Measurements from ENCODE around the gene SLC9C1. TPM values are rescaled to one million over a fixed set of nuclear protein-coding genes. Genes with fewer than 3 reads are reported as not detected.

Gene SLC9C1
- total RNA-seq, 4 donors from 2014 or later = not detected

GRCh38 chr3:112141293-112141692, 152.7 kb downstream of the SLC9C1 start:
- Histone ChIP-seq H3K9me3 (peaks cover 0 to 8% of the 10 kb centered on the region in 2 donors), H3K27me3 (no peaks in the 10 kb centered on the region), H3K4me1 (peaks cover 0 to 5% (median 0%) of the 10 kb centered on the region in 4 donors), H3K27ac (no peak overlapping the region), H3K36me3 (no peaks in the 10 kb centered on the region), H3K4me3 (no peak overlapping the region)
- in situ Hi-C loops (cut with MboI; ENCODE audit: low pct_ligation_motif_present in 1 of 4, low pct_unique_long_range_greater_than_20kb in 1 of 4, low sequenced_read_pairs in 3 of 4) (loop anchor here in 2 of 4 donors (25.0 kb wide), 1 partner anchor 371 kb away; no protein-coding TSS in a partner anchor), intact Hi-C loops (cut with DNase I; ENCODE audit: low total_unique reads) (no loop called here)
- WGBS, 2 donors (ENCODE audit: low coverage in 1 of 2) = 72 to 80% methylated on average over 2 of the region's 2 CpGs
- DNase-seq = no peak
- TF ChIP-seq CTCF (IDR thresholded peaks at IDR 0.05) = no peak

GRCh38 chr3:112140584-112140983, 153.4 kb downstream of the SLC9C1 start:
- intact Hi-C loops (cut with DNase I; ENCODE audit: low total_unique reads) = no loop called here
- no peaks in the 10 kb centered on the region for H3K27me3 ChIP-seq
- TF ChIP-seq EP300 (IDR thresholded peaks at IDR 0.05; ENCODE audit: low read depth) (no peak), POLR2A (IDR thresholded peaks at IDR 0.05) (no peak), CTCF (IDR thresholded peaks at IDR 0.05) (no peak), POLR2AphosphoS5 (IDR thresholded peaks at IDR 0.05) (no peak)
- in situ Hi-C loops (cut with MboI; ENCODE audit: low pct_ligation_motif_present in 1 of 4, low pct_unique_long_range_greater_than_20kb in 1 of 4, low sequenced_read_pairs in 3 of 4) = loop anchor here in 2 of 4 donors (25.0 kb wide), 1 partner anchor 372 kb away; no protein-coding TSS in a partner anchor
- H3K27ac ChIP-seq = no peak overlapping the region
- no peaks in the 10 kb centered on the region for H3K36me3 ChIP-seq
- DNase-seq = no peak
- H3K4me3 ChIP-seq = no peak overlapping the region
- peaks cover 0 to 8% of the 10 kb centered on the region in 2 donors for H3K9me3 ChIP-seq
- peaks cover 0 to 5% (median 0%) of the 10 kb centered on the region in 4 donors for H3K4me1 ChIP-seq
- 85 to 88% methylated on average over 1 of the region's 1 CpG for WGBS, 2 donors (ENCODE audit: low coverage in 1 of 2)

- Histone ChIP-seq H3K4me1 (peaks cover 0 to 5% (median 0%) of the 10 kb centered on the region in 4 donors), H3K27ac (no peak overlapping the region), H3K9me3 (no peaks in the 10 kb centered on the region), H3K4me3 (no peak overlapping the region), H3K36me3 (no peaks in the 10 kb centered on the region), H3K27me3 (no peaks in the 10 kb centered on the region)
- intact Hi-C loops (cut with DNase I; ENCODE audit: low total_unique reads) = no loop called here
- no peak for DNase-seq
- in situ Hi-C loops (cut with MboI; ENCODE audit: low pct_ligation_motif_present in 1 of 4, low pct_unique_long_range_greater_than_20kb in 1 of 4, low sequenced_read_pairs in 3 of 4) = loop anchor here in 2 of 4 donors (25.0 kb wide), 1 partner anchor 374 kb away; no protein-coding TSS in a partner anchor
- TF ChIP-seq CTCF (IDR thresholded peaks at IDR 0.05) (no peak), POLR2AphosphoS5 (IDR thresholded peaks at IDR 0.05) (no peak), EP300 (IDR thresholded peaks at IDR 0.05; ENCODE audit: low read depth) (no peak)
- WGBS, 2 donors (ENCODE audit: low coverage in 1 of 2) = 60 to 64% methylated on average over 1 of the region's 1 CpG
These were observed 155.6 kb downstream of the SLC9C1 start for GRCh38 chr3:112138219-112138969.

GRCh38 chr3:112137781-112138180, 156.2 kb downstream of the SLC9C1 start:
- WGBS, 2 donors (ENCODE audit: low coverage in 1 of 2) = 43 to 45% methylated on average over 4 of the region's 4 CpGs
- DNase-seq = no peak
- intact Hi-C loops (cut with DNase I; ENCODE audit: low total_unique reads) = no loop called here
- Histone ChIP-seq H3K27ac (no peak overlapping the region), H3K9me3 (no peaks in the 10 kb centered on the region), H3K4me1 (peaks cover 0 to 5% (median 0%) of the 10 kb centered on the region in 4 donors), H3K36me3 (no peaks in the 10 kb centered on the region), H3K4me3 (no peak overlapping the region), H3K27me3 (no peaks in the 10 kb centered on the region)
- in situ Hi-C loops (cut with MboI; ENCODE audit: low pct_ligation_motif_present in 1 of 4, low pct_unique_long_range_greater_than_20kb in 1 of 4, low sequenced_read_pairs in 3 of 4) = loop anchor here in 2 of 4 donors (25.0 kb wide), 1 partner anchor 375 kb away; no protein-coding TSS in a partner anchor
- TF ChIP-seq CTCF (IDR thresholded peaks at IDR 0.05) (no peak), EP300 (IDR thresholded peaks at IDR 0.05; ENCODE audit: low read depth) (no peak), POLR2AphosphoS5 (IDR thresholded peaks at IDR 0.05) (no peak), POLR2A (IDR thresholded peaks at IDR 0.05) (no peak)
